ENCODE results near the gene ANXA8L1.
"Not testable (repeated sequence)": the region's sequence is repeated elsewhere in the genome, so short reads cannot be mapped to it uniquely, and the experiment has no call there.

DNA sequence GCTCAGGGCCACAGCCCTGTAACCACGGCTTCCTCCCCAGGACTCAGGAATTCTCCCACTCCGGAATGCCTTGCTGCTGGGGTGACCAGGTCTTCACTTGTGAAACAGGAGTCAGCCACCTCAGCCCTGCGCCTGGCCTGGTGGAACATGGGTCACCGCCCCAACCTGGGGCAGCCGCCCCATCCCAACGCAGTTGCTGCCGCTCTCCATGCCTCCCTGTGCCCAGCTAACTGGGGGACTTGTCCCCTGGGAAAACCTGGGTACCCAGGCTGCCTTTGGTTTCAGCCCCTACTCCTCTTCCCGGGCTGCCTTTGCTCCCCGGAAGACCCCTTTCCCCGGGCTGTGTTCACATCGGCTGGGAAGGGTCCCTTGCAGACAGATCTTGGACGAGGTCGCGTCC, 22.2 kb downstream of the ANXA8L1 start:
- TF ChIP-seq, protein P1, sequence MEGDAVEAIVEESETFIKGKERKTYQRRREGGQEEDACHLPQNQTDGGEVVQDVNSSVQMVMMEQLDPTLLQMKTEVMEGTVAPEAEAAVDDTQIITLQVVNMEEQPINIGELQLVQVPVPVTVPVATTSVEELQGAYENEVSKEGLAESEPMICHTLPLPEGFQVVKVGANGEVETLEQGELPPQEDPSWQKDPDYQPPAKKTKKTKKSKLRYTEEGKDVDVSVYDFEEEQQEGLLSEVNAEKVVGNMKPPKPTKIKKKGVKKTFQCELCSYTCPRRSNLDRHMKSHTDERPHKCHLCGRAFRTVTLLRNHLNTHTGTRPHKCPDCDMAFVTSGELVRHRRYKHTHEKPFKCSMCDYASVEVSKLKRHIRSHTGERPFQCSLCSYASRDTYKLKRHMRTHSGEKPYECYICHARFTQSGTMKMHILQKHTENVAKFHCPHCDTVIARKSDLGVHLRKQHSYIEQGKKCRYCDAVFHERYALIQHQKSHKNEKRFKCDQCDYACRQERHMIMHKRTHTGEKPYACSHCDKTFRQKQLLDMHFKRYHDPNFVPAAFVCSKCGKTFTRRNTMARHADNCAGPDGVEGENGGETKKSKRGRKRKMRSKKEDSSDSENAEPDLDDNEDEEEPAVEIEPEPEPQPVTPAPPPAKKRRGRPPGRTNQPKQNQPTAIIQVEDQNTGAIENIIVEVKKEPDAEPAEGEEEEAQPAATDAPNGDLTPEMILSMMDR (IDR thresholded peaks at IDR 0.05; ENCODE audit: low read length) = not testable (repeated sequence)
- not testable (repeated sequence) for TF ChIP-seq EZH2 (IDR thresholded peaks at IDR 0.05; ENCODE audit: borderline replicate concordance, low read length)
